DMS114 treated with DMSO at 0.1 percent for 48 hours (cell line): Measurements from ENCODE around the gene TPST2.

Experiments used
- DNase-seq: peaks from one replicate; lab custom pipeline; 2025; ENCODE audit not compliant: unreplicated experiment; lab: John Stamatoyannopoulos, UW

The TPST2 gene

GRCh38 chr22:26581026-26581425 lies 8.9 kb downstream of the TPST2 start:
- DNase-seq, result no peak

DNA sequence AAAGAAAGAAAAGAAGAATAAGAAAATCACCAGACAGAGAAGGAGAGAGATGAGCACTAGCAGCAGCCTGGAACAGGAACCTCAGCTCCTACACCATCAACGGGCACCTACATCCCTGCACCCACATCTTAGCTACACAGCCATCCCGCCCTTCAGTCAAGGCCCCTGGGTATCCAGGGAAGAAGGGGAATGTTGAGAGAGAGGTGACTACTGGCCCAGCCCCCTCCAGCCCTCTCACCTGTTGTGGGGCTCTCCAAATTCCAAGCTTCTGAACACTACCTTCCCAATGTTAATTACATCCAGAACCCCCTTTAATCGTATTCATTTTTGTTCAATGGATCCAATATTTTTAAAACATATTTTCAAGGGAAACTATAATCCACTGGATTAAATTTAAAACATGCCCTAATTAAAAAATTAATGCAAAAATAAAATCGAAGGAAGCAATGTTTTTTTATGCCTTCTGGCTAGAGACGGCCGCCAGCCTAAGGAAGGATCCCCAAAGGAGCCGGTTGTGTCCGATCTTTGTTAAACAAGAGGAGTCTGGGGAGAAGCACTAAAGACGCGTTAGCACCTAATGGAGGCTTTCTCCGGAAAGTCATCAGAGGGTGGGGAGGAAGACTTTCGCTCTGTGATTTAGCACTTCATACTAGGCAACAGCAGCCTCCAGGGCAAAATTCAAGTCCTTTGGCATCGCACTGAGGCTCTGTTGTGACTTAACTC lies 9.5 kb downstream of the TPST2 start:
- no peak for DNase-seq

DNA sequence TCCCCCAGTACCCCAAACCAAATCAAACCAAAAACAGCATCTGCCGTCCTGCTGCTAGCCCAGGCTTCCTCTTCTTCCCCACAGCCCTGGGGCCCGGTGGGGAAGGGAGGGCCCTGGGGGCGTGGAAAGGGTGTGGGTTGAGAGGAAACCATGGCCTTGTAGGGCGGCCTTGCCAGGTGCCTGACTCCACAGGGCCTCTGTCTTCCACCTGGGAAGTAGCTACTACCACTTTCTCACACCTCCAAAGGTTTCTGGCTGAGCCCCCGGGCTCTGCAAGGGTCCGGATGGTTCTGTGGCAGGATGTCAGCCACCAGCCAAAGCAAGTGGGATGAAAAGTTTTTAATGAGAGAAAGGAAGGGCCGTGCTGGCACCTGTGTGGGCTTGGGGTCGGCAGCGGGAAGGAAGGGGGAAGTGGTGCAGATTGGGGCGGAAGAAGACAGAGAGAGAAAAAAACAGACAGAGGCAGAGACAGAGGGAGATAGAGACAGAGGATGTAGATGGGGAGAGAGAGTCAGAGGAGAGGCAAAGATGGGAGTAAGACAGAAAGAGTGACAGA lies 10.5 kb downstream of the TPST2 start:
- DNase-seq, result no peak

- no peak for DNase-seq
Measured at GRCh38 chr22:26577081-26577480, 12.9 kb downstream of the TPST2 start.

DNA sequence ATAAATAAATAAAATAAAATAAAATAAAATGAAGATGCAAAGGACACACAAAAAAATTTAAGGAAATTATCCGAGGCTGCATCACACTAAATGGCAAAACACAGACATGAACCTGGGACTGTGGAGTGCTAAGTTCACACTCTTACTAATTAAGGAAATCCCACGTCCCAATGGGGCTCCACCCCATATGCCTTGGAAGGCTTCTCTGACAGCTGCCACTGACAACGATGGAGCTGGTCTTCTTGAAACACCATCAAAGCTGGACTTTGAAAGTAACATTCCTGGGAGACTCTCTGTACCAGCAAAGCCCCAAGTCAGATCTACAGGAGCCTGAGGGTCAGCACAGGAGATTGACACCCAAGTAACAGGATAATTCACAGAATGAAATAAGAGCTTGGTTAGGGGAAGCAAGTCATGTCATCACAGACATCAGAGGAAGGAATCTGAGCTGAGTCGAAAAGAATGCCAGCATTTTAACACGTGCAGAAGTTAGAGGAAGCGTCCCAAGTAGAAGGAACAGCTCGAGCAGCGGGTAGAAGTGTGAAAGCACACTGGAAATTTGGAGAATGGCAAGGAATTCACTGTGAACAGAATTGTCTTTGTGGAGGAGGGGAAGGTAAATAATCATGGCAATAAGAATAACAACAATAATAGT lies 13.8 kb downstream of the TPST2 start:
- no peak for DNase-seq

- no peak for DNase-seq
Measured at GRCh38 chr22:26574001-26574723, 15.8 kb downstream of the TPST2 start.

DNA sequence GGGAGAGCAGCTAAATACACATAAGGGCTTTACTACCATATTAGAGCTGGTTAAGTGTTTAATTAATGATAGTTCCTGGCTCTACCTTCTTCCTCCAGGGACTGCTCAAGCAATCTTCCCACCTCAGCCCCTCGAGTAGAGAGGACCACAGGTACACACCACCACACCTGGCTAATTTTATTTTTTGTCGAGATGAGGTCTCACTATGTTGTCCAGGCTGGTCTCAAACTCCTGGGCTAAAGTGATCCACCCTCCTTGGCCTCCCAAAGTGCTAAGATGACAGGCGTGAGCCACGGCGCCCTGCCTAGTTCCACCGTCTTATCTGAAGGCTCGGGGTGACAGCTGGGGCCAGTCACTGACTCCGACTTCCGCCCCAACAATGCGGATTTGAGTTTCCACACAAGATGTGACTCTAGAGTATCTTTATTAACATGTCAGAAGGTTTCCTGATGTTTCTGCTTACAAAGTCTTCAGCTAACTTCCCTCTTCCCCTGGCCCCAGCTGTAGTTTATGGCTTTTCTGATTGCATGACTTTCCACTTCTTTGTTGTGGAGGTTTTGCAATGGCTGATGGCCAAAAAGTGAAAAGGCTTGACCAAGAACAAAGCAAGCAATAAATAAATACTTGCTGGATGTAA lies 16.8 kb downstream of the TPST2 start:
- no peak for DNase-seq

DNA sequence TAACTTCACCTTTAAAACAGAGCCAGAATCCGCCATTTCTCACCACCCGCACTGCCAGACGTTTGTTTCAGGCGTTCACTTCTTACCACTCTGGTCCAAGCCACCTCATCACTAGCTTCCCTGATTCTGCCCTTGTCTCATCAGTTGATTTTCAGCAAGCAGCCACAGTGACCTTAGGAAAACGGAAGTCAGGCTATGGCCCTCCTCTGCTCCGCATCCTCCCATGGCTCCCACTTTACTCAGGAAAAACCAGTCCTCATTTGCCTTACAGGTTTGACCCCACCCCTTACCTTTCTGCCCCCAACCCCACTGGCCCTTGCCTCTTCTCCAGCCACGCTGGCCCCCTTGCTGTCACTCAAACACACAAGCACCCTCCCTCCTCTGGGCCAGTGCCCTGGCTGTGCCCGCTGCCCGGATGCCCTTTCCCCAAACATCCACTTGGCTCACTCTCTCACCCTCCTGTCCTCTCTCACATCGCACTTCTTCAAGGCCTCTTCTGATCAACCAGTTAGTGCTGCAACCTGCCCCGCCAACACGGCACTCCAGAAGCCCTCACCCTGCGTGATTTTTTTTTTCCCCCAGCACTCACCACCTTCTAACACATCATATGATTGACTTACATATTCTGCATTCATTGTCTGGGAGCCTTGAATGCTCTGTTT lies 18.9 kb downstream of the TPST2 start:
- no peak for DNase-seq

DNA sequence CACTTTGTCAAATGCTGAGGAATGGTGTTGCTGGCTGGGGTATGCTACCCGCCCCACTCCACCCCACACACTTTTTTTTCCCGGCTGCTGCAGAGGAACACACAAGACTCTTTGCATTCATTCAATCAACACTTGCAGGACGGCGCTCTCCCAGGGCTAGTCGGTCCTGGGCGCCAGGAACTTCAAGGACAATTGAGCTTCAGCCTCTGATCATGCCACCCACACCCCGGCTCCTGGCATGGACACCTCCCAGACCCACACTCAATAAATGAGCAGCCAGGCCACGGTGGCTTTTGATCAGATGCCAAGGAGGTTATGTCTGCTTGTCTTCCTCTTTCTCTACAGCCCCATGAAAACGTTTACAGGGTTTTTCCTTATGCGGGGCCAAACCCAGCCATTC lies 19.8 kb downstream of the TPST2 start:
- no peak for DNase-seq

- DNase-seq, result no peak
Measured at GRCh38 chr22:26568207-26568706, 21.7 kb downstream of the TPST2 start.

DNA sequence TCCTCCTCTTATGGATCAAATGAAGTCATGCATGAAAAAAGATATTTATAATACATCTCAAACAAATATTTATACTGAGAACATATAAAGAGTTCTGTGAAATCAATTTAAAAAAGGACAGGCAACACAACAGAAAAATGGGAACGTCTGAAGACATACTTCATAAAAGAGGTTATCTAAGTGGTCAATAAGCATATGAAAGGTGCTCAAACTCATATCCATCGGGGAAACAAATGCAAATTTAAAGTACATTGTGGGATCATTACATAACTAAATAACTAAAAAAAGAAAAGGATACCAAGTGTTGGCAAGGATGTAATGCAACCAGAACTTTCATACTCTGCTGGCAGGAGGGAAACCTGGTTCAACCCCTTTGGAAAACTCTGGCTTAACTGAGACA lies 22.3 kb downstream of the TPST2 start:
- DNase-seq, result no peak

DNA sequence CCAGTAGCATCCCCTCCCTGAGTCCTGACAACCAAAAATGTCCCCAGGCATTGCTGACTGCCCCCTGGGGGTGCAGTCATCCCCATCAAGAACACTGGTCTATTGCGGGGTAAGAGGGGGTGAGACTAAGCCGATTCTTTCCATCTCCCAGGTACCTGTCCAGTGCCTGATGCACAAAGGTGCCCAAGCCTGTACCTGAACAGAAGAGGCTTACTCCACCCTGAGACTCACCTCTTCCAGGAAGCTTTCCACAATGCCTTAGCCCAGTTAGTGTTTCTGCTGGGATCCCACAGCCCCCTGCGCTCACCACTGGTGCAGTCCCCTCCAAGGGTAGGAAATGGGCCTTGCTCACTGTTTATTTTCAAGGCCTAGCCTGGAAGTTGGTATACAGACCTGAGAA lies 22.9 kb downstream of the TPST2 start:
- no peak for DNase-seq

GRCh38 chr22:26565889-26566288 lies 24.0 kb downstream of the TPST2 start:
- DNase-seq, result no peak

- DNase-seq, result no peak
Measured at GRCh38 chr22:26565181-26565580, 24.8 kb downstream of the TPST2 start.

DNA sequence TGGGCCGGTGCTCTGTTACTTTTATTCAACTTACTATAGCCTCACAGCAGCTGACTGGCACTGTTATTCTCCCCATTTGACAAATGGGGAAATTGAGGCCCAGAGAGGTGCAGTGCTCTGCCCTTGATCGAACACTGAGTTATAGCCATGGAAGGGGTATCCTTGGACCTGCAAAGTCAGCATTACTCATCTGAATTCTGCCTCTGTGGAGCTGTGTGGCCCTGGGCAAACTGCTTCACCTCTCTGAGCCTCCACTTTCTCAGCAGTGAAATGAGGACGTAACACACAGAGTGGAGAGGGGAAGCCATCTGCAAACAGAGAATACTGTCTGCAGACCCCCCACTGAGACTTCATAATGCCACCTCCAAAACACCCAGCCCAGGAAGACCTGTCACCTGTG lies 25.3 kb downstream of the TPST2 start:
- no peak for DNase-seq

GRCh38 chr22:26564181-26564580 lies 25.8 kb downstream of the TPST2 start:
- DNase-seq, result no peak

GRCh38 chr22:26563022-26563421 lies 26.9 kb downstream of the TPST2 start:
- no peak for DNase-seq

- DNase-seq, result no peak
Measured at GRCh38 chr22:26561756-26562417, 28.0 kb downstream of the TPST2 start.

DNA sequence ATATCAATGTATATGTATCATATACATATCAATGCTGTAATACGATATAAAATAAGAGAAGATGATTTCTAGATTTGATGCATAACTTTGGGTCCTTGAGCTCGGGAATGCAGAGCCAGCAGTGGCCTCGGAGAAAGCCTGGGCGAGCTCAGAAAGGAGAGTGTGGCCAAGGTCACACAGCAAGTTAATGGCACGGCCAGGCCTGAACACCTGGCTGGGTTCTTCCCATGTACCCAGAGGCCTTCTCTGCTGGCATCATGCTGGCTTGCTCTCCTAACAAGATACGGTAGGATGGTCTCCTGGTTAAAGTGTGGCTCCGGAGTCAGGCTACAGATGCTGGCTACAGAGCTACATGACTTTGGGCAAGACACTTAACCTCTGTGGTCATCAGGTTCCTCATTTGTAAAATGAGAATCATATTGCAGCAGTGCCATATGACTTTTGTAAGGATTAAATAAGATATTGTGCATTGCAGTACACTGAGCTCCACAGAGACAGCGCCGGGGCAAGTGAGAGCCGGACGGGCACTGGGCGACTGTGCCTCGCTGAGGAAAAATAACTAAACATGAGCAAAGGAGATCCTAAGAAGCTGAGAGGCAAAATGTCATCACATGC lies 29.9 kb downstream of the TPST2 start:
- no peak for DNase-seq
